GM19193 (cell line): ENCODE data around the gene DLG2.

Experiments
- POLR2A ChIP-seq: IDR thresholded peaks from 4 replicates; pipeline ENCODE4 v1.6.1; 2011; ENCODE audit not compliant: insufficient read depth, insufficient read length; ENCODE audit errors: extremely low read depth

Gene DLG2

DNA sequence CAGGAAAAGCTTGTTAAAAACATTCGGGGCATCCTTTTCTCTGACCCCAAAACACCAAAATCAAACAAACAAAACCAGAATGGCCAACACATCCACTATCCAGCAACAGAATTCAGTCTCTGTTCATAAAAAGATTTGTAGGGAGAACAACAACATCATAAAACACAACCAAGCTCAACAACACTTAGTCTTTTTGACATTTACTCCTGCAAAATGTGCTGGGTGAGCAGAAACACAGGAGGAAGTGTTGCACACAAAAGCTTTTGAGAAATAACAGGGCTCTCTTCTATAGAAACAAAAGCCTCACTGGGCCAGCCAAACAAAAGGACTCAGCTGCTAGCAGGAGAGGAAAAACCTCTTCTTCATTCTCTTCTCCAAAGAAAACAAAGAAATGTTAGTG lies 1604.9 kb downstream of the DLG2 start:
- no peak for TF ChIP-seq POLR2A

GRCh38 chr11:84021291-84021690 lies 1605.9 kb downstream of the DLG2 start:
- TF ChIP-seq POLR2A, result no peak

GRCh38 chr11:84019571-84020194 lies 1607.5 kb downstream of the DLG2 start:
- no peak for TF ChIP-seq POLR2A

DNA sequence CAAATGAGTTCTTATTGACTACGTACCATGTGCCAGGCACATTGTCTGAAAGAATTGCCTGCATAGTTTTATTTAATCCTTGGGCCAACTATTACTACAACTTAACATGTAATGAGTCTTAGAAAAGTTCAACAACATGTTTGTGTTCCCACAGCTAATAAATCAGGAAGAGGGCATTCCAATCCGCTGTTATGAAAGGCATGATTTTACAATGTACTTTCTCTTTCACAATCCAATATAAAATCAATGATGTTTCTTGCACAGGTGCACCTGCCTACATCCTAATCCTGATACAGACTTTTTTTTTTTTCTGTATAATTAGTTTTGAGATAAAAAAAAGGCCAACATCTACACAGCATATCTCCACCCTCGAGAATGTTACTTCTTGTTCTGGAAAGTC lies 1612.6 kb downstream of the DLG2 start:
- no peak for TF ChIP-seq POLR2A

GRCh38 chr11:84012171-84012826 lies 1614.8 kb downstream of the DLG2 start:
- no peak for TF ChIP-seq POLR2A

GRCh38 chr11:84003181-84003580 lies 1624.0 kb downstream of the DLG2 start:
- no peak for TF ChIP-seq POLR2A

DNA sequence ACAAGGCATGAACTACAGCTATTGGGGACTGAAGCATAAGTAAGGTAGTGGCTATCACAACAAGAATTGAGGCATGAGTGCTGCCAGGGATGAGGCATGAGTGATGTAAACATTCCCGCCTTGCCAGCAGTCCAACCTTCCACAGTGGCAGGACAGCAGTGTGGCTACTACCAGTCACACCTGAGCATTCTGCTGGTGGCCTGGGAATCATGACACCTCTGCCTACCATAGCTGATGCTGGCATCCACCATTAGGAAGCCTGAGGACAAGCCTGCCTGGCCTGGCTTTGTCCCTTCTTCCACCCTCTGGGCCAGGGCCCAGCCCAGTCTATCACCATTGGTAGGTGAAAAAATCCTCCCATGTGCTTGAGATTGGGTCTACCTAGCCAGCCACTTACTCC lies 1628.2 kb downstream of the DLG2 start:
- TF ChIP-seq POLR2A, result no peak

GRCh38 chr11:83990160-83990733 lies 1636.9 kb downstream of the DLG2 start:
- TF ChIP-seq POLR2A, result no peak

GRCh38 chr11:83982825-83983224 lies 1644.3 kb downstream of the DLG2 start:
- TF ChIP-seq POLR2A, result no peak

- TF ChIP-seq POLR2A, result no peak
These were observed 1647.6 kb downstream of the DLG2 start for GRCh38 chr11:83979593-83979992.

- TF ChIP-seq POLR2A, result no peak
These were observed 1648.2 kb downstream of the DLG2 start for GRCh38 chr11:83978942-83979341.

GRCh38 chr11:83976086-83976485 lies 1651.1 kb downstream of the DLG2 start:
- TF ChIP-seq POLR2A, result no peak

DNA sequence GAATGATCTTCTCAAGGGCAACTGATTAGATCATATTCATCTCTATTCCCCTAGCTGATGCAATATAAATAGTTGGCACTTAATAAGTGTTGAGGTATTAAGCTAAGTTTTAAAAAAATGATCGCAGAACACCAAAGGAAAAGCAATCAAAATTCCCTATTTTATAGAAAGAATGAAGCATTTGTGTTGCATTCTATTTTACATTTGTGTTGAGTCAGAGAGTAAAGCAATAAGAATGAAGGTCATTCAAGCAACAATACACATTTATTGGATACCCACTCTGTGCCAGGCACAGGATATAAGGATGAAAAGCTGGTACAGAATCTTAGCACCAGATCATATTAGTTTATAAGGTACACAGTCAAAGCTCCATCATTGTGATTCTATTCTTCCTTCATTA lies 1654.6 kb downstream of the DLG2 start:
- no peak for TF ChIP-seq POLR2A

DNA sequence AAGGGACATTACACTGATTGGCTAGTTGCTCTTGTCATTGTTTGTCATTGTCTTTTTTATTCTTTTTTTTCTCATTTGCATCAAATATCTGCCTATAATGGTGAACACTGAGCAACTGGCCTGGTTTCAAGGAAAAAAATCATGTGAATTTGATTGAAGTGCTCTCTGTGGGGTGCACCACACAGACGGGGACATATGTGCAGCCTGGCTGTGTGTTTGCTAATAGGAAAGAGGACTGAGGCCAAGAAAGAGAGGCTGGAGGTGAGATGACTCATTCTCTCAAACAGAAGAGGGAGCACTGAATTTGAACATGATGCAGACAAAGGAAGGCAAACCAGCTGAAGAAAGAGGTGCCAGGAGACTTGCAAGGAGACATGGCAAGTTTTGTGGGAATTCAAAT lies 1656.1 kb downstream of the DLG2 start:
- no peak for TF ChIP-seq POLR2A

GRCh38 chr11:83970061-83970671 lies 1657.0 kb downstream of the DLG2 start:
- no peak for TF ChIP-seq POLR2A
